ENCODE results near the gene SAXO1.

- TF ChIP-seq POLR2AphosphoS5 (IDR thresholded peaks at IDR 0.05; ENCODE audit: low read depth, low read length) = no peak
- TF ChIP-seq POLR2A (IDR thresholded peaks at IDR 0.05; ENCODE audit: low read depth, low read length) = no peak
These were observed 41.2 kb upstream of the SAXO1 start for GRCh38 chr9:19074229-19074628.

All from GM12892 (cell line).